Measurements from ENCODE around the gene TXNDC11.

GRCh38 chr16:11737713-11738112 lies 4.9 kb downstream of the TXNDC11 start:
- TF ChIP-seq POLR2A (IDR thresholded peaks at IDR 0.05; ENCODE audit: extremely low read depth, insufficient read length) (no peak), CTCF (IDR thresholded peaks at IDR 0.05; ENCODE audit: low read depth, low read length) (no peak), MAX (IDR thresholded peaks at IDR 0.05; ENCODE audit: low read depth, low read length) (no peak), MYC (IDR thresholded peaks at IDR 0.05; ENCODE audit: low read depth, low read length) (no peak)

Measured in NB4 (cell line).